HG03159 (cell line): ENCODE data around the gene SH3BGRL.
"Not testable (repeated sequence)": the region's sequence is repeated elsewhere in the genome, so short reads cannot be mapped to it uniquely, and the experiment has no call there.

Source experiments
- ATAC-seq: cut with Tn5 transposase; IDR thresholded peaks from one replicate; pipeline ENCODE4 v1.9.1; 2021; ENCODE audit warnings: mild to moderate bottlenecking, moderate library complexity; ENCODE audit not compliant: unreplicated experiment

The SH3BGRL gene

DNA sequence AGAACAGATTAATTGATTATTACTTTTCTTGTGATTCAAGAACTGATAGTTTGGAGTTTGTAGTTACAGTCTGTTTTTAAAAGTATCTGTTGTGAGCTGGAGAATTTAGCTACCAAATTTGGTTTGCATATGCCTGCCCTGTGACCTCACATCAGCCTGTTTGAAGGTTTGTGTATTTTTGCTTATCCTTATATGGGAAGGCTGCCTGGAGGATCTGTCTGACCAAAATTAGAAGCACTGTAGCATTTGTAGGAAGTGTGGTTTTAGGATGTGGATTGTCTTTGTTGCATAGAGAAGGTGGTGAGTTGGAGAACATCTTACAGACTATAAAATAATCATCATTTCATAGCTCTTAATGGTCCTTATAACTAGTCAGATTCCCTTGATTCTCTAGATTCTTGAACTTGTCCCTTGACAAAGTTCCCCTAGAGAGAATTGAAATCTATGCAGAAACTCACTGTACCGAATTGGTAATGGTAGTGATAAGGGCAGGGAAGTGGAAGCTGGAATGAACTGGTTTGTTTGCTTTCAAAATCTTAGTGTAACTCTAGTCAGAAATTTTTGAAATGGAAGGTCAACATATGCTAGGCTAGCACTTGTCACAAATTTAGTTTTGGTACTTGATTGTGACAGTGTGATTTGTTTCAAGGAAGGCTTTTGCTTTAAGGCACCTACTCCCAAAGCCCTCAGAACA lies 57.3 kb downstream of the SH3BGRL start:
- no peak for ATAC-seq

DNA sequence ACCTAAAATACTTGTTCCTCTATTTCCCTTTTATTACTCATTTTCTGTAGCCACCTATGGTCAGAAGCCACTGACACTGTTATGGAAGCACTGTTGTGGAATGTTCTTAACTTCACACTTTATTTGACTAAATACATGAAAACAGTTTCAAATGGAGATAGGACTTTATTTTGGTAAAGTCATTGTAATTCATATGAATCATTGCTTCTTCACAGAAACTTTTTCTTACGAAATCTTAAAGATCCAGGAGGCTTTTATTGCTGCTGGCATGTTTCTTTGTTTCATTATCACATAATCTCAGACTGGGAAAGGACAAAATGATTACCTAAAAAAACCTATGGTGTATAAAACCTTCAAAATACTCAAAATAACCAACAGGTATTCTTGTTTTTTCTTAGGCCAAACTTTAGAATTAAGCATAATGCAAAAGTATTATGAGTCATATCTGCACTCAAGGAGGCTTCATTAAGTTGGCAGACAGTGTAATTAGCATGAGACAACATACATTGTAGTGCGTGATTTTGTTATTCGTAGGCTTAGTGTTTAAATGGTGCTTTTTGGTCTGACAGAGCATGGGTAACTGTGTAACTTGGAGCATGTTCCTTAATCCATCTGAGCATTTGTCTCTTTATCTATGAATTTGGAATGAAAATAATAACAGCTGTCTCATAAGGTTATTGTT lies 58.0 kb downstream of the SH3BGRL start:
- ATAC-seq: no peak

DNA sequence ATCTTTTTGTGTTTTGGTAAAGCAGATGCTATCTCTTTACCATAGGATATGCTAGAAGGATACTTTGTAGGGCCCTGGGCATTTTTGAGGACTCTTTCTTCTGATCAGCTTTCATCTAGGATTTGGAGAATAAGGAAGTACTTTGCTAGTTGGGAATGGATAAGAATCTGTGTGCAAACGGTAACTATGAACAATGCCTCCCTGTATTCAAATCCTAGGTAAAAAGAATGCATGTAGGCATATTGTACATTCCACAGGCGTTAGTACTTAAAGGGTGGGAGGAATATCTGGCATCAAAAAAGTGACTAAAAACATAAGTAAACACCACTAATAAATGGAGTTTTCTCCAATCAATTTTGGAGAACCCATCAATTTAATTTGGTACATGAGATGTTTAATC lies 59.7 kb downstream of the SH3BGRL start:
- no peak for ATAC-seq

DNA sequence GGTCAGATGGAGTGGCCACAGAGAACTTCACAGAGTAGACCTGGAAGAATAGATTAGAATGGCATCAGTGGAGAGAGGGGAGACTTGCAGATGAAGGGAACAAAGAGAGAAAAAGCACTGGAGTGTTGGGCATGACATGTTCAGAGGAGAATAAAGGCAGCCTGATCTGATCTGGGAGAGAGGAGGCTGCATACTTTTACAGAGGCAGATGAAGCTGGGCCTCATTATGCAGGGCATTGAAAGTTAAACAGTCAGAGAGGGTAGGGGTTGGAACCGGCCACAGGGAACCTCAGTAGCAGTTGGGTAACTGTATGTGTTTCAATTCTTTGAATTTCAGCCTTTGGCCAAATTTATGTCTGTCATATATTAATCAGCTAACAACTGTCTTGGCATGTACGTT lies 61.2 kb downstream of the SH3BGRL start:
- ATAC-seq: no peak

DNA sequence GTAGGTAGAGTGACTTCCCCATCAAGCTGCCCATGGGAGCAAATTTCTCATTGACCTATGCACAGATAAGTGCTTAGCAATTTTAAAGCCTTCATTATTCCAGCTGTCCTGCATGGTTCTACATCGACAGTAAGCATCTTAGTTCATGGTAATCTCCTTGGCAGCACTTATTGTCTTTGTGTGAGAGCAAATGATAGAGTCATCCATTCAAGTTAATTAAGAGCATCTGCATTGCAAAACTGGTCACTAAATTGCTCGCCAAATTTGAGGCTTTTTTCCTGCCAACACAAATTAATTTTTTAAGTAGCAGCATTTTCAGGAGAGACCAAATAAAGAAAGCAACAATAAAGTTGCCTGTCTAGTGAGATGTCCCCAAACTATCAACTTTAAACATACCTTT lies 76.7 kb downstream of the SH3BGRL start:
- no peak for ATAC-seq

DNA sequence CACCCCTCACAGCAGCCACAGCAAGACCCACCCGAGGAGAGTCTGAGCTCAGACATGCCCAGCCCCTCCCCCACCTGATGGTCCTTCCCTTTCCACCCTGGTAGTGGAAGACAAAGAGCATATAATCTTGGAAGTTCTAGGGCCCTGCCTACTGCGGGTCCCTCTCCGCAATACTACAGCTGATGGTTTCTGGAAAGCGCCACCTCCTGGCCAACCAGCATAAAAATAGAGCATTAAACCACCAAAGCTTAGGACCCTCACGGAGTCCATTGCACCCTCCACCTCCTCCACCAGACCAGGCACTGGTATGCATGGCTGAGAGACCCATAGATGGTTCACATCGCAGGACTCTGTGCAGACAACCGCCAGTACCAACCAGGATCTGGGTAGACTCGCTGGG lies 78.2 kb downstream of the SH3BGRL start:
- no peak for ATAC-seq

DNA sequence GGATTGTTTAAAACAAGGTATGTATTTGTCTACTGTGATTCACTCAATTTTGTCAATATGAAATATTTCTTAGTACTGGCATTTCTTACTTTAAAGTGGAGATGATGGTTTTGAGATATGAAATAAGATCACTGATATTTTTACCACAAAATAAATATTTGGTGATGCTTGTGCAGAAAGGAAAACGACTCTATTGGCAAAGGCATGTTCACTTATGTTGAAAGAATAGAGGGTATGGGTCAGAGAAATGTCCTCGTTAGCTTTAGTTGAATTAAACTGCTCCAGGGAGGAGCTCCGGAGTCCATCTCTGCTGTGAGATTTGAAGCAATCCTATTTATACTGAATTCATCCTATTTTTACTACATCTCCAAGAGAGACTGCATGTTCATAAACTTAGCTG lies 84.2 kb downstream of the SH3BGRL start:
- ATAC-seq: no peak

DNA sequence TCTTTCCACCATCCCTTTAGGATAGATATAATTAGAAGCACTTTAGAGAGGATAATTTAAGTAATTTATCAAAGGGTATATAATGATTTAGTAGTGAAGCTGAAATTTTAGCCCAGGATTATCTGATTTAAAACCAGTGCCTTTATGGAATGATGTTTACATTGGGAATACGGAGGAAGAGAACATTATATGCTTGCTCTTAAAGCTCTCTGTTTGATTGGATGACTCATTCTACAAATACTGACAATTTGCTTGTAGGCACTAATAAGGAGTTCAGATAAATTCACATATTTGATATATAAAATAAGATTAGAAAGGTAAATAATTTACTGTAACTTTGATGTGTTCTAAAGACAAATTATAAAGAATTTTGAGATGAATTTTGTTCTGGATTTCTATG lies 84.7 kb downstream of the SH3BGRL start:
- no peak for ATAC-seq

DNA sequence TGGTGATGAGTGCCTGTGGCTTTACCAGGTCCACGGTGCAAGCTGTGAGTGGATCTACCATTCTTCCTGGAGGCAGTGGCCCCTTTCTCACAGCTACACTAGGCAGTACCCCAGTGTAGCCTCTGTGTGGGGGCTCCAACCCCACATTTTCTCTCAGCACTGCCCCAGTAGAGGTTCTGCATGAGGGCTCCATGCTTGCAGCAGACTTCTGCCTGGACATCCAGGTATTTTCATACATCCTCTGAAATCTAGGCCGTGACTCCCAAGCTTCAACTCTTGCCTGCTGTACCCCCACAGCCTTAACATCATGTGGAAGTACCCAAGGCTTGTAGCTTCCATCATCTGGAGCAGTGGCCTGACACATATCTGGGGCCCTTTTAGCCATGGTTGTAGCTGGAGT lies 90.1 kb downstream of the SH3BGRL start:
- ATAC-seq: no peak

DNA sequence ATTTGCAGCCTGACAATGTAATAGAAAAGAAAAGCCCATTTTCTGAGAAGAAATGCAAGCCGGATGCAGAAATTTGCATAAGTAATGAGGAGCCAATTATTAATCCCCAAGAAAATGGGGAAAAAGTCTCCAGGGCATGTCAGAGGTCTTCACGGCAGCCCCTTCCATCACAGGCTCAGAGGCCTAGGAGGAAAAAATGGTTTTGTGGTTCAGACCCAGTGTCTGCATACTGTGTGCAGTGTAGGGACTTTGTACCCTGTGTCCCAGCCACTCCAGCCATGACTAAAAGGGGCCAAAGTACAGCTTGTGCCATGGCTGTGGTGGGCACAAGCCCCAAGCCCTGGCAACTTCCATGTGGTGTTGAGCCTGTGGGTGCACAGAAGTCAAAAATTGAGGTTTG lies 92.2 kb downstream of the SH3BGRL start:
- ATAC-seq: no peak

DNA sequence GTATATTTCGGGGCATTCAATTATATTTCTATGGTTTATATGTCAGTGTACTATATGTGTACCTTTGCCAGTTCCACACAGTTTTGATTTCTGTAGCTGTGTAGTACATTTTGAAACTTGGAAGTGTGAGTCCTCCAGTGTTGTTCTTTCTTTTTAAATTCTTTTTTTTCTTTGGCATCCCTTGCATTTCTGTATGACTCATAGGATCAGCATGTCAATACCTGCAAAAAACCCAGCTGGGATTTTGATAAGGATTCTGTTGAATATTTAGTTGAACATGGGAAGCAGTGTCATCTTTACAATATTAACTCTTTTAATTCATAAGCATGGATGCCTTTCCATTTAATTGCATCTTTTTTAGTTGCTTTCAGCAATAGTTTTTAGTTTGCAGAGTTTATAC lies 100.0 kb downstream of the SH3BGRL start:
- no peak for ATAC-seq

DNA sequence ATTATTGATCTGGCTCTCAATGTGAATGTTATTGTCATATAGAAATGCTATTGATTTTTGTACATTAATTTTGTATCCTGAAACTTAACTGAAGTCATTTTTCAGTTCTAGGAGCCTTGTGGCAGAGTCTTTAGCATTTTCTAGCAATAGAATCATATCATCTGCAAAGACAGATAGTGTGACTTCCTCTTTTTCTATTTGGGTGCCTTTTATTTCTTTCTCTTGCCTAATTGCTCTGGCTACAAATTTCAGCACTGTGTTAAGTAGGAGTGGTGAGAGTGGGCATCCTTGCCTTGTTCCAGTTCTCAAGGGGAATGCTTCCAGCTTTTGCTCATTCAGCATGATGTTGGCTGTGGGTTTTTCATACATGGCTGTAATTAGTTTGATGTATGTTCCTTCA lies 102.7 kb downstream of the SH3BGRL start:
- no peak for ATAC-seq

DNA sequence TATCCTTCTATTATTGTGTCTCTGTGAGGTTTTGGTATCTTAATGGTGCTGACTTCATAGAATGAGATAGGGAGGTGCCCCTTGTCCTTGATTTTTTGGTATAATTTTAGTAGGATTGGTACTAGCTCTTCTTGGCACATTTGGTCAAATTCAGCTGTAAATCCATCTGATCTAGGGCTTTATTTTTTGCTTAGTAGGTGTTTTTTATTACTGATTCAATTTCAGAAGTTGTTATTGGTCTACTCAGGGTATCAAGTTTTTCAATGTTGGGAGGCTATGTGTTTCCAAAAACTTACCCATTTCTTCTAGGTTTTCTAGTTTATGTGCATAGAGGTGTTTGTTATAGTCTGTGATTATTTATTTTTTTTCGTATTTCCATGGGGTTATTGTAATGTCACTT lies 103.3 kb downstream of the SH3BGRL start:
- no peak for ATAC-seq

DNA sequence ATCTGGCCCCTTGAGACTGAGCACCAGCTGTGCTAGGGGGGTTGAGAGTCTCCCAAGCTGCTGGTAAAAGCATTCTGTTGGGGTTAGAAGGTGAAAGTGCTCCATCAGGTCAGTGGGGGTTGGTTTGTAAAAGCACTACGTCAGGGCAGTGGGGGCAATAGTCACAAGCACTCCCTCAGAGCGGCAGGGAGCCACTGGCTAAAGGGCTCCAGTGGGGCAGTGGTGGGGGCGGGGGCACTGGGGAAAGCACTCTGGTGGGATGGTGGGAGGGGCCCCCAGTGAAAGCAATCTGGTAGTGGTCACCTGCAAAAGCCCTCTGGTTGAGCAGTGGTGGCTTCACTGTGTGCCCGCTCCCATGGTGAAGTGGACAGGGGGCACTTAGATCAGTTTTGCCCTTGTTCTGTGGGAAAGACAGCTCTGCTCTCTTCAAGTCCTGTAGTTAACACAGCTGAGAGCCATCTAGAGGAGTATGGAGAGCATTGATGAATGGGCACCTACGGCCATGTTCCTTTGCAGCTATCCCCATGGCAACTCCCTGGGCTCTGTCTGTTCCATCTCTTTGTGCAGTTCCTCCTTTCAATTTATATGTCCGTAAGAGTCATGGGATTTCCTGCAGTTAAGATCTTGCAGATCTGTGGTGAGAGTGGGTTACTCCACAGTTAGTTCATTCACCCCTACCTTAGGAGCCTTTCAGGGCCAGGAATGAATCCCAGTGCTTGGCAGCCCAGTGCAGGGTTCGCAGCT lies 106.4 kb downstream of the SH3BGRL start:
- ATAC-seq: no peak

DNA sequence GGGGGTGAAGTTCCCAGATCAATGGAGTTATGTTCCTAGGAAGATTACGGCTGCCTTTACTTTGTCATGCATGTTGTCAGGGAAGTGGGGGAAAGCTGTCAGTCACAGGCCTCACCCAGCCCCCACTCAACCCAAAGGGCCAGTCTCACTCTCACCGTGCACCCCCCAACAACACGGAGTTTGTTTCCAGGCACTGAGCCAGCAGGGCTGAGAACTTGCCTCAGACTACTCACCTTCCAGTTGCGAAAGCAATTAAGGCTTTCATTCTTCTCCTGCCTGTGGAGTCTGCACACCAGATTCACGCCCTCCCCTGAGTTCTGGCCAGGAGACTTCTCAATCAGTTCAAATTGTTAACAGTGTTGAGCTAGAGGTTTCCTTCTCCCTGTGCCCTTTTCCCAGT lies 114.3 kb downstream of the SH3BGRL start:
- no peak for ATAC-seq

DNA sequence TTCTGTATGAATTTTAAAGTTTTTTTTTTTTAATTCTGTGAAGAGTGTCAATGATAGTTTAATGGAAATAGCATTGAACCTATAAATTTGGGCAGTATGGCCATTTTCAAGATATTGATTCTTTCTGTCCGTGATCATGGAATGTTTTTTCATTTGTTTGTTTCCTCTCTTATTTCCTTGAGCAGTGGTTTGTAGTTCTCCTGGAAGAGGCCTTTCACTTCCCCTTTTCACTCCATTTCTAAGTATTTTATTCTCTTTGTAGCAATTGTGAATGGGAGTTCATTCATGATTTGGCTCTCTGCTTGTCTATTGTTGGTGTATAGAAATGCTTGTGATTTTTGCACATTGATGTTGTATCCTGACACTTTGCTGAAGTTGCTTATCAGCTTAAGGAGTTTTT lies 129.8 kb downstream of the SH3BGRL start:
- ATAC-seq: not testable (repeated sequence)

DNA sequence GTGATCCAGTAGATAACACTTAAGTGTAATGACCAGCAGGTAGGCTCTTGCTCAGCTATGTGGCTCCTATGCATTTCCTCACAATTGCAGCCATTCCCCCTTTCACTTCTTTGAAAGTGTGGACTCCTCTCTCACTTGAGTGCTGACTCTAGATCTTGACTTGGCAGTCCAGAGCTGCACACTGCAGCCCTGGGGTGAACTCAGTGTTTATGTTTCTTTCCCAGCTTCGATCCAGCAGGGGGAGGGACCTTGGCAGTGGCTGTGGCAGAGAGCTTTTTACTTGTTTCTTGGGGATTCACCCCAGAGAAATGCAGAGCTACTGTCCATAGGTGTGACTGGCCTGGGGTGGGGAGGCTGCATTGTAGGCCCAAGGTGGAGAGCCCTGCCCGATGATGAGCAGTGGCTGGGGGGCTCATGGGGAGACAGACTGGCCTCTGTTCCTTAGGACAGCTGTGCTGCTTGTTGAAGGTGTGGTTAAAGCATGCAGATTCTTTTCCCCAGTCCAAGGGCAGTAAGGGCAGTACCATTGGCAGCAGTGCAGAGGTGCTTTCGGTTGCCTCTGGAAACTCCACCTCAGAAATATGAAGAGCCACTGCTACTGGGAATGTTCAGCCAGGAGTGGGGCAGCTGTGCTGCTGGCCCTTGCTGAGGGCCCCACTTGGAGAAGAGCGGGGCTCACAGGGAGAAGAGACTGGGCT lies 134.7 kb downstream of the SH3BGRL start:
- no peak for ATAC-seq

DNA sequence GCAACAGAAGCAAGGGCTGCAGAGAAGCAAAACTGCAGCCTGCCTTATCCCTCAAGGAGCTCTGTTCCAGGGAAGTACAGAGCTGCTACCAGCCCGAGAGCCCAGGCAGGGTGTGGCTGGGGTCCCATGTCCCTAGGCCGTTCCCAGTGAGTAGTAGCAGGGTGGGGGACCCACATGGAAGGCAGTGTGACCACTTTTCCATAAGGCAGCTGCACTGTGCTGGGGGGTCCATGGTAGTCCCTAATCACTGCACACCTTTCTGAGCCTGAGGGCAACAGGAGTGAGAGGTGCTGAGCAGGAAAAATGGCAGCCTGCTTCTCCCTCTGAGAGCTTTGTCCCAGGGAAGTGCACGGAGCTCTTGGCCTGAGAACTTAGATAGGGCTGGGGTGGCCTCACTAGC lies 135.9 kb downstream of the SH3BGRL start:
- no peak for ATAC-seq

DNA sequence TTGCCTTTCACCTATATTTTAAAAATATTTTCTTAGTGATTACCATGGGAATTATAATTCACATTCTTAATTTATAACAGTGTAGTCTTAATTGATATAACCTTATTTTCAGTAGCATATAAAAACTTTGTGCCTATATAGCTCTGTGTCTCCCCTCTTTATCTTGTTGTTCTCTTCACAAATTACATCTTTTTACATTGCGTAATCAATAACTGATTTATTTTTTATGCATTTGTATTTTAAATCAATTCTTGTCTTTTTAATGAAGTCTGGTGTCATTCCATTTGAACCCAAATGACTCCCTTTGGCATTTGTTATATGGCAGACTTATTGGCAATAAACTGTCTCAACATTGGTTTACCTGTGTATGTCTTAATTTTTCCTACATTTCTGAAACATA lies 137.0 kb downstream of the SH3BGRL start:
- no peak for ATAC-seq

DNA sequence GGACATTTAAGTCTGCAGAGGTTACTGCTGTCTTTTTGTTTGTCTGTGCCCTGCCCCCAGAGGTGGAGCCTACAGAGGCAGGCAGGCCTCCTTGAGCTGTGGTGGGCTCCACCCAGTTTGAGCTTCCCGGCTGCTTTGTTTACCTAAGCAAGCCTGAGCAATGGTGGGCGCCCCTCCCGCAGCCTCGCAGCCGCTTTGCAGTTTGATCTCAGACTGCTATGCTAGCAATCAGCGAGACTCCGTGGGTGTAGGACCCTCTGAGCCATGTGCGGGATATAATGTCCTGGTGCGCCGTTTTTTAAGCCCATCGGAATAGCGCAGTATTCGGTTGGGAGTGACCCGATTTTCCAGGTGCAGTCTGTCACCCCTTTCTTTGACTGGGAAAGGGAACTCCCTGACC lies 143.4 kb downstream of the SH3BGRL start:
- not testable (repeated sequence) for ATAC-seq
